ENCODE results near the gene OR5H1. TPM values are rescaled to one million over a fixed set of nuclear protein-coding genes. Genes with fewer than 3 reads are reported as not detected.
"Not testable (repeated sequence)": the region's sequence is repeated elsewhere in the genome, so short reads cannot be mapped to it uniquely, and the experiment has no call there.

OR5H1 gene
- polyA plus RNA-seq (2013, experiment 1 of 2): not detected
- not detected for polyA plus RNA-seq (2013, experiment 2 of 2)

GRCh38 chr3:98130421-98130820 is at the start of gene OR5H1:
Gene OR5H1 (plus strand): TSS chr3:98130721. CDS start chr3:98132698, 1,977 bp downstream.
- H3K27ac ChIP-seq (ENCODE audit: low read depth, low read length, severe bottlenecking): no peak within 1 kb of the TSS
- no peaks in the 10 kb centered on the region for H3K36me3 ChIP-seq (ENCODE audit: control insufficient read depth, insufficient read depth, low read length)
- no CpG with 5 or more reads among the region's 1 CpG for WGBS, 2 experiments (ENCODE audit: insufficient coverage in 2 of 2)
- no peak within 1 kb of the TSS for H3K4me3 ChIP-seq (ENCODE audit: extremely low read depth, insufficient read depth, low read length, poor library complexity, severe bottlenecking)
- H3K4me1 ChIP-seq (ENCODE audit: control insufficient read depth, insufficient read depth, low read length, poor library complexity, severe bottlenecking): no peaks in the 10 kb centered on the region
- H3K9me3 ChIP-seq (ENCODE audit: control insufficient read depth, low read length): no peaks in the 10 kb centered on the region

- no peak within 1 kb of the TSS for H3K4me3 ChIP-seq (ENCODE audit: extremely low read depth, insufficient read depth, low read length, poor library complexity, severe bottlenecking)
- H3K4me1 ChIP-seq (ENCODE audit: control insufficient read depth, insufficient read depth, low read length, poor library complexity, severe bottlenecking): no peaks in the 10 kb centered on the region
- no peaks in the 10 kb centered on the region for H3K9me3 ChIP-seq (ENCODE audit: control insufficient read depth, low read length)
- H3K27ac ChIP-seq (ENCODE audit: low read depth, low read length, severe bottlenecking): no peak within 1 kb of the TSS
- H3K36me3 ChIP-seq (ENCODE audit: control insufficient read depth, insufficient read depth, low read length): no peaks in the 10 kb centered on the region
- WGBS, 2 experiments (ENCODE audit: insufficient coverage in 2 of 2): 88 to 100% methylated on average over 1 to 4 of the region's 4 CpGs
Observed at GRCh38 chr3:98086873-98087272, 43.6 kb upstream of the OR5H1 start, which contains the start of gene OR5AC2. Gene OR5AC2 (plus strand): TSS chr3:98087173. CDS start chr3:98087173, 0 bp downstream.

GRCh38 chr3:98095882-98096281 is 34.6 kb upstream of the OR5H1 start:
- no peaks in the 10 kb centered on the region for H3K4me1 ChIP-seq (ENCODE audit: control insufficient read depth, insufficient read depth, low read length, poor library complexity, severe bottlenecking)
- H3K4me3 ChIP-seq (ENCODE audit: extremely low read depth, insufficient read depth, low read length, poor library complexity, severe bottlenecking): no peak overlapping the region
- H3K27ac ChIP-seq (ENCODE audit: low read depth, low read length, severe bottlenecking): no peak overlapping the region
- no peaks in the 10 kb centered on the region for H3K36me3 ChIP-seq (ENCODE audit: control insufficient read depth, insufficient read depth, low read length)
- WGBS, 2 experiments (ENCODE audit: insufficient coverage in 2 of 2): 80 to 86% methylated on average over 3 to 4 of the region's 5 CpGs
- no peaks in the 10 kb centered on the region for H3K9me3 ChIP-seq (ENCODE audit: control insufficient read depth, low read length)

GRCh38 chr3:98099848-98100247 is 30.7 kb upstream of the OR5H1 start:
- H3K4me1 ChIP-seq (ENCODE audit: control insufficient read depth, insufficient read depth, low read length, poor library complexity, severe bottlenecking): no peaks in the 10 kb centered on the region
- no peaks in the 10 kb centered on the region for H3K9me3 ChIP-seq (ENCODE audit: control insufficient read depth, low read length)
- no peaks in the 10 kb centered on the region for H3K36me3 ChIP-seq (ENCODE audit: control insufficient read depth, insufficient read depth, low read length)
- WGBS, 2 experiments (ENCODE audit: insufficient coverage in 2 of 2): 68 to 73% methylated on average over 2 of the region's 4 CpGs
- no peak overlapping the region for H3K4me3 ChIP-seq (ENCODE audit: extremely low read depth, insufficient read depth, low read length, poor library complexity, severe bottlenecking)
- H3K27ac ChIP-seq (ENCODE audit: low read depth, low read length, severe bottlenecking): no peak overlapping the region

- H3K4me3 ChIP-seq (ENCODE audit: extremely low read depth, insufficient read depth, low read length, poor library complexity, severe bottlenecking): no peak overlapping the region
- H3K4me1 ChIP-seq (ENCODE audit: control insufficient read depth, insufficient read depth, low read length, poor library complexity, severe bottlenecking): no peaks in the 10 kb centered on the region
- no peaks in the 10 kb centered on the region for H3K36me3 ChIP-seq (ENCODE audit: control insufficient read depth, insufficient read depth, low read length)
- H3K9me3 ChIP-seq (ENCODE audit: control insufficient read depth, low read length): peaks cover 29% of the 10 kb centered on the region
- WGBS, 2 experiments (ENCODE audit: insufficient coverage in 2 of 2): no CpG with 5 or more reads among the region's 1 CpG
- H3K27ac ChIP-seq (ENCODE audit: low read depth, low read length, severe bottlenecking): no peak overlapping the region
Observed at GRCh38 chr3:98108162-98108561, 22.4 kb upstream of the OR5H1 start.

- WGBS, 2 experiments (ENCODE audit: insufficient coverage in 2 of 2): 85 to 93% methylated on average over 2 to 3 of the region's 4 CpGs
- no peaks in the 10 kb centered on the region for H3K4me1 ChIP-seq (ENCODE audit: control insufficient read depth, insufficient read depth, low read length, poor library complexity, severe bottlenecking)
- H3K9me3 ChIP-seq (ENCODE audit: control insufficient read depth, low read length): peaks cover 29% of the 10 kb centered on the region
- H3K27ac ChIP-seq (ENCODE audit: low read depth, low read length, severe bottlenecking): no peak overlapping the region
- H3K4me3 ChIP-seq (ENCODE audit: extremely low read depth, insufficient read depth, low read length, poor library complexity, severe bottlenecking): no peak overlapping the region
- H3K36me3 ChIP-seq (ENCODE audit: control insufficient read depth, insufficient read depth, low read length): no peaks in the 10 kb centered on the region
Observed at GRCh38 chr3:98109807-98110549, 20.5 kb upstream of the OR5H1 start.

GRCh38 chr3:98110550-98110908 is 20.0 kb upstream of the OR5H1 start:
- no peaks in the 10 kb centered on the region for H3K36me3 ChIP-seq (ENCODE audit: control insufficient read depth, insufficient read depth, low read length)
- no peak overlapping the region for H3K4me3 ChIP-seq (ENCODE audit: extremely low read depth, insufficient read depth, low read length, poor library complexity, severe bottlenecking)
- no peaks in the 10 kb centered on the region for H3K4me1 ChIP-seq (ENCODE audit: control insufficient read depth, insufficient read depth, low read length, poor library complexity, severe bottlenecking)
- H3K9me3 ChIP-seq (ENCODE audit: control insufficient read depth, low read length): peaks cover 29% of the 10 kb centered on the region
- H3K27ac ChIP-seq (ENCODE audit: low read depth, low read length, severe bottlenecking): no peak overlapping the region

GRCh38 chr3:98114264-98114663 is 16.3 kb upstream of the OR5H1 start:
- H3K4me3 ChIP-seq (ENCODE audit: extremely low read depth, insufficient read depth, low read length, poor library complexity, severe bottlenecking): no peak overlapping the region
- no peaks in the 10 kb centered on the region for H3K4me1 ChIP-seq (ENCODE audit: control insufficient read depth, insufficient read depth, low read length, poor library complexity, severe bottlenecking)
- H3K27ac ChIP-seq (ENCODE audit: low read depth, low read length, severe bottlenecking): no peak overlapping the region
- 100% methylated on average over 1 to 3 of the region's 3 CpGs for WGBS, 2 experiments (ENCODE audit: insufficient coverage in 2 of 2)
- H3K36me3 ChIP-seq (ENCODE audit: control insufficient read depth, insufficient read depth, low read length): no peaks in the 10 kb centered on the region
- peaks cover 29% of the 10 kb centered on the region for H3K9me3 ChIP-seq (ENCODE audit: control insufficient read depth, low read length)

- Histone ChIP-seq H3K27ac (ENCODE audit: low read depth, low read length, severe bottlenecking) (no peak overlapping the region), H3K4me1 (ENCODE audit: control insufficient read depth, insufficient read depth, low read length, poor library complexity, severe bottlenecking) (no peaks in the 10 kb centered on the region), H3K9me3 (ENCODE audit: control insufficient read depth, low read length) (peaks cover 21% of the 10 kb centered on the region), H3K36me3 (ENCODE audit: control insufficient read depth, insufficient read depth, low read length) (no peaks in the 10 kb centered on the region), H3K4me3 (ENCODE audit: extremely low read depth, insufficient read depth, low read length, poor library complexity, severe bottlenecking) (no peak overlapping the region)
- no CpG with 5 or more reads among the region's 1 CpG for WGBS, 2 experiments (ENCODE audit: insufficient coverage in 2 of 2)
Observed at GRCh38 chr3:98115717-98116116, 14.8 kb upstream of the OR5H1 start.

- Histone ChIP-seq H3K4me1 (ENCODE audit: control insufficient read depth, insufficient read depth, low read length, poor library complexity, severe bottlenecking) (no peaks in the 10 kb centered on the region), H3K36me3 (ENCODE audit: control insufficient read depth, insufficient read depth, low read length) (no peaks in the 10 kb centered on the region), H3K27ac (ENCODE audit: low read depth, low read length, severe bottlenecking) (no peak overlapping the region), H3K4me3 (ENCODE audit: extremely low read depth, insufficient read depth, low read length, poor library complexity, severe bottlenecking) (no peak overlapping the region), H3K9me3 (ENCODE audit: control insufficient read depth, low read length) (no peaks in the 10 kb centered on the region)
- WGBS, 2 experiments (ENCODE audit: insufficient coverage in 2 of 2): 92% methylated on average over 2 of the region's 3 CpGs; no CpG with 5 or more reads in 1 of the 2 experiments
Observed at GRCh38 chr3:98136631-98137030, 6.1 kb downstream of the OR5H1 start.

GRCh38 chr3:98137826-98138557 is 7.5 kb downstream of the OR5H1 start:
- not testable (repeated sequence) for H3K4me1 ChIP-seq (ENCODE audit: control insufficient read depth, insufficient read depth, low read length, poor library complexity, severe bottlenecking); H3K4me3 ChIP-seq (ENCODE audit: extremely low read depth, insufficient read depth, low read length, poor library complexity, severe bottlenecking); H3K36me3 ChIP-seq (ENCODE audit: control insufficient read depth, insufficient read depth, low read length); H3K27ac ChIP-seq (ENCODE audit: low read depth, low read length, severe bottlenecking); H3K9me3 ChIP-seq (ENCODE audit: control insufficient read depth, low read length)
- 94 to 95% methylated on average over 7 to 13 of the region's 23 CpGs for WGBS, 2 experiments (ENCODE audit: insufficient coverage in 2 of 2)
